GM12874 (cell line): ENCODE results near the gene ENTPD8.

Experiments used
- CTCF ChIP-seq: IDR thresholded peaks from 2 replicates; pipeline ENCODE4 v1.5.1; 2011; ENCODE audit warnings: low read depth, mild to moderate bottlenecking, control low read depth, low read length, moderate library complexity; ENCODE audit not compliant: insufficient read depth

ENTPD8 gene

GRCh38 chr9:137435980-137436760 lies 5.0 kb downstream of the ENTPD8 start:
- TF ChIP-seq CTCF: no peak

- no peak for TF ChIP-seq CTCF
These were observed 5.7 kb downstream of the ENTPD8 start for GRCh38 chr9:137435381-137435891.

- TF ChIP-seq CTCF: no peak
These were observed 6.4 kb downstream of the ENTPD8 start for GRCh38 chr9:137434498-137435380.

GRCh38 chr9:137433916-137434431 lies 7.2 kb downstream of the ENTPD8 start:
- TF ChIP-seq CTCF: no peak

- TF ChIP-seq CTCF: no peak
These were observed 7.7 kb downstream of the ENTPD8 start for GRCh38 chr9:137433349-137433915.

- TF ChIP-seq CTCF: no peak
These were observed 8.3 kb downstream of the ENTPD8 start for GRCh38 chr9:137432687-137433348.
